ENCODE data around the gene SYNE1.

The SYNE1 gene

DNA sequence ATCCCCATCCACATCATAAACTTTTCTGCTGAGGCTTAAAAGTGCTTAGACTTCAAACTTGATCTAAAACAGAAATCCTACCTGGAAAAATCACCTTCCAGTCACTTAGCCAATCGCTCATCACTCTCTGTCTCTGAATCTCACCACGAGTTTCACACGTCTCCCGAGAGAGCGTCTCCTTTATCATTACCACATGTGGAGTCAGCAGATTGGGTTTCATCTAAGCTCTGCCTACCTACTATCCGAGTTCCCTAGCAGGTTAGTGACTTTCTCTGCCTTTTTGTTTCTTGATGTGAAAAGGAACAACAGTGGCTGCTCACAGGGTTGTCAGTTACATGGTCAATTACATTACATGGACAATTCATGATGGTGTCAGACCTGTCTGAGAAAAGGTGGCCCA, 543.5 kb downstream of the SYNE1 start:
- Mint-ChIP-seq H3K36me3 (ENCODE audit: low read depth) (no peaks in the 10 kb centered on the region), H3K27ac (no peak overlapping the region), H3K4me3 (no peak overlapping the region), H3K9me3 (no peaks in the 10 kb centered on the region), H3K4me1 (peaks cover 20% of the 10 kb centered on the region), H3K27me3 (ENCODE audit: low read depth) (peaks cover 5% of the 10 kb centered on the region)
- TF ChIP-seq, protein P1, sequence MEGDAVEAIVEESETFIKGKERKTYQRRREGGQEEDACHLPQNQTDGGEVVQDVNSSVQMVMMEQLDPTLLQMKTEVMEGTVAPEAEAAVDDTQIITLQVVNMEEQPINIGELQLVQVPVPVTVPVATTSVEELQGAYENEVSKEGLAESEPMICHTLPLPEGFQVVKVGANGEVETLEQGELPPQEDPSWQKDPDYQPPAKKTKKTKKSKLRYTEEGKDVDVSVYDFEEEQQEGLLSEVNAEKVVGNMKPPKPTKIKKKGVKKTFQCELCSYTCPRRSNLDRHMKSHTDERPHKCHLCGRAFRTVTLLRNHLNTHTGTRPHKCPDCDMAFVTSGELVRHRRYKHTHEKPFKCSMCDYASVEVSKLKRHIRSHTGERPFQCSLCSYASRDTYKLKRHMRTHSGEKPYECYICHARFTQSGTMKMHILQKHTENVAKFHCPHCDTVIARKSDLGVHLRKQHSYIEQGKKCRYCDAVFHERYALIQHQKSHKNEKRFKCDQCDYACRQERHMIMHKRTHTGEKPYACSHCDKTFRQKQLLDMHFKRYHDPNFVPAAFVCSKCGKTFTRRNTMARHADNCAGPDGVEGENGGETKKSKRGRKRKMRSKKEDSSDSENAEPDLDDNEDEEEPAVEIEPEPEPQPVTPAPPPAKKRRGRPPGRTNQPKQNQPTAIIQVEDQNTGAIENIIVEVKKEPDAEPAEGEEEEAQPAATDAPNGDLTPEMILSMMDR (IDR thresholded peaks at IDR 0.05; ENCODE audit: unreplicated experiment in 3 of 3): no peak

DNA sequence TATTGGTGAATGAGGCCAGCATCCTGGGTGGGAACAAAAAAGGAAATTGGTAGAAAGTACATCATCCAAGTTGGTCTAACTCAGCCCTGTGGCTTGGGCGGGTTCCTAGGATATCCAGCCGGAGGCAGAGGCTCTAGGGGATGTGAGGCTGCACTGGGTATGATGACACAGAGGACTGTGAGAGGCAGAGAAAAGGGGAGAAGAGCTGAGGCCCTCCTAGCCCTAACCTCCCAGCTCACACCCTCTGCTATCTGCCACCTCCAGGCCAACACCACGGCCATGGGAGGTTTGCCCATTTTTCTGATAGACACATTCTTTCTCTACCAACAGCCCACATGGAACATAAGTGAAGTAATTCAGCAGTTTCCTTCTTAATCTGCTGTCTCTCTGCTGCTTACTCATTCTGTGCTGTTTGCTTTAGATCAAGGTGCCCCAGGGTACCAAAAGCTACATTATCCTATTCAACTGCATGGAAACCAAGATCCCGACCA, 545.3 kb downstream of the SYNE1 start:
- no peaks in the 10 kb centered on the region for H3K9me3 Mint-ChIP-seq
- H3K27ac Mint-ChIP-seq: no peak overlapping the region
- TF ChIP-seq, protein P1 (IDR thresholded peaks at IDR 0.05; ENCODE audit: unreplicated experiment in 3 of 3): no peak
- peaks cover 9% of the 10 kb centered on the region for H3K4me1 Mint-ChIP-seq
- no peak overlapping the region for H3K4me3 Mint-ChIP-seq
- peaks cover 5% of the 10 kb centered on the region for H3K27me3 Mint-ChIP-seq (ENCODE audit: low read depth)
- H3K36me3 Mint-ChIP-seq (ENCODE audit: low read depth): no peaks in the 10 kb centered on the region

DNA sequence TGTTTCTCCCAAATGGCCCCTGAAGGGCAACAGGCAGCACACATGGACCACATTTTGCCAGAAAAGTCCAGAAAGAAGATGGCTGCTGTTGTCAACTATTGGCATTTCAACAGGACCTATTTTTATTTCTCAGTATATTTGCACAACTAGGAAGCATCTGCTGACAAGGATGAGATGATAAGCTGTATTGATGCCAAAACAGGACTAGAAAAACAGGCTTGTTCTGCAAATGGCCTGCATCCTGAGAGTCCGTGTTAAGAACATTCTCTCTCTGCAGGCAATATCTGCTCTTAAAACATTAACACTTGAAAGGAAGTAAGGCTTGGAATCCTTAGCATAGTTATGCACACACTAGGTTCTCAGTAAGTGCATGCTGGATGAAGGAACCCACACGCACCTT, 546.0 kb downstream of the SYNE1 start:
- no peak overlapping the region for H3K4me3 Mint-ChIP-seq
- no peaks in the 10 kb centered on the region for H3K9me3 Mint-ChIP-seq
- no peaks in the 10 kb centered on the region for H3K36me3 Mint-ChIP-seq (ENCODE audit: low read depth)
- TF ChIP-seq, protein P1 (IDR thresholded peaks at IDR 0.05; ENCODE audit: unreplicated experiment in 3 of 3): no peak
- H3K27ac Mint-ChIP-seq: no peak overlapping the region
- peaks cover 5% of the 10 kb centered on the region for H3K4me1 Mint-ChIP-seq
- H3K27me3 Mint-ChIP-seq (ENCODE audit: low read depth): peaks cover 5% of the 10 kb centered on the region

DNA sequence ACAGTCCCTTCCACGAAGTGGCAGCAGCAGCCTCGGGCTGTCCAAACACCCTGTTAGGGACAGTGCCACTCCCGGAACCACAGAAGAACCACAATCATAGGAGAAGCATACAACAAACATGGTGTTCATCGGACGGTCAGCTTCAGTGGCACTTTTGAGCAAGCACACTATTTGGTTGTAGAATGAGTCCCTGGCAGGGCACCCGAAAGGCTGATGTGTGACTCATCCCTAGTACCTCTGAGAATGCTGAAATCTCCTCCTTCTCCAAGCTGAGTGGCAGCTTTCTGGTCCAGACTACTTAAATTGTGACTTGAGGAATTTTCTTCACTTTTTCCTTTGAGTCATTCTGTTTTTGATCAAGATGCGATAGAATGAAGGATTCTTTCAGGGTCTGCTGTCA, 547.2 kb downstream of the SYNE1 start:
- H3K27ac Mint-ChIP-seq: no peak overlapping the region
- H3K4me3 Mint-ChIP-seq: no peak overlapping the region
- no peaks in the 10 kb centered on the region for H3K9me3 Mint-ChIP-seq
- H3K36me3 Mint-ChIP-seq (ENCODE audit: low read depth): no peaks in the 10 kb centered on the region
- H3K27me3 Mint-ChIP-seq (ENCODE audit: low read depth): peaks cover 5% of the 10 kb centered on the region
- TF ChIP-seq, protein P1 (IDR thresholded peaks at IDR 0.05; ENCODE audit: unreplicated experiment in 3 of 3): no peak
- H3K4me1 Mint-ChIP-seq: peaks cover 5% of the 10 kb centered on the region

DNA sequence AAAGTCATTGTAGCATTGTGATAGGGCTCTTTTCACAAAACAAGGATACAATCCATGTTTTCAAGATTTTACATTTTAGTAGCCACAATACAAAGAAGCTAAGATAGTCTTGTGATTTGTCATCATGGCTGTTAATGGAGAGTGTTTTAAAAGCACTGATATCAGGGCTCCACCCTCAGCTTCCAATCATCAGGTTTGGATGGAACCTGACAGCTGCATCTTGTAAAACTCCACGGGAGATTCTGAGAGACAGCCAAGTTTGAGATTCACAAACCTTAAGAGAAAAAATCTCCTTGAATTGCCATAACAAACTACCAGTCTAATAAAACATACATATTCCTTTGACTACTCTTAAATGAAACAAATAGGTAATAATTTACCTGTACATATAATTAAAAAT, 549.5 kb downstream of the SYNE1 start:
- no peak overlapping the region for H3K4me3 Mint-ChIP-seq
- no peak overlapping the region for H3K27ac Mint-ChIP-seq
- no peaks in the 10 kb centered on the region for H3K36me3 Mint-ChIP-seq (ENCODE audit: low read depth)
- H3K27me3 Mint-ChIP-seq (ENCODE audit: low read depth): peaks cover 5% of the 10 kb centered on the region
- H3K9me3 Mint-ChIP-seq: peaks cover 6% of the 10 kb centered on the region
- TF ChIP-seq, protein P1 (IDR thresholded peaks at IDR 0.05; ENCODE audit: unreplicated experiment in 3 of 3): no peak
- H3K4me1 Mint-ChIP-seq: peaks cover 5% of the 10 kb centered on the region

DNA sequence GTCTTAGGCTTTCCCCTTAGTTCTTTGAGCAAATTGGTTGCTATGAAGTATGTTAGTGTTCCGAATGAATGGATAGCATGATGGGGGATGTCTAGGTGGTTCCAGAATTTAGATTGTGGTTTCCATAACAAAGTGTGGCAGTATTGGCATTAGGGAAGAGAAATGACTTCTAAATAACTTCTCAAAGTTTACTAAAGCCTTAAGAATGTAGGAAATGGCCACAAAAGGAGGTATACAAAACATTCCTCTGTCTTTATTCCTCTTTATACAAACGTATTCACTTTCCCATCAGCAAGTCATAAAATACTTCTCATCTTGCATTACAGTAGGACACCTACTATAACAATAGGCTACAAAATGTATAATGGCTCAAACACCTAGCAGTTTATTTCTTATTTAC, 550.1 kb downstream of the SYNE1 start:
- H3K4me3 Mint-ChIP-seq: no peak overlapping the region
- H3K36me3 Mint-ChIP-seq (ENCODE audit: low read depth): no peaks in the 10 kb centered on the region
- TF ChIP-seq, protein P1 (IDR thresholded peaks at IDR 0.05; ENCODE audit: unreplicated experiment in 3 of 3): no peak
- H3K27ac Mint-ChIP-seq: no peak overlapping the region
- H3K4me1 Mint-ChIP-seq: peaks cover 5% of the 10 kb centered on the region
- peaks cover 10% of the 10 kb centered on the region for H3K9me3 Mint-ChIP-seq
- H3K27me3 Mint-ChIP-seq (ENCODE audit: low read depth): peaks cover 5% of the 10 kb centered on the region
